Measurements from ENCODE around the gene MTNR1A.

- TF ChIP-seq SP1 (IDR thresholded peaks at IDR 0.05) (no peak), FOXA1 (IDR thresholded peaks at IDR 0.05) (no peak), ELF4 (IDR thresholded peaks at IDR 0.05) (no peak), FOXM1 (IDR thresholded peaks at IDR 0.05; ENCODE audit: borderline replicate concordance) (no peak), BHLHE40 (IDR thresholded peaks at IDR 0.05; ENCODE audit: borderline replicate concordance) (no peak), HDGF (IDR thresholded peaks at IDR 0.05; ENCODE audit: borderline replicate concordance) (no peak), TARDBP (IDR thresholded peaks at IDR 0.05) (no peak), L3MBTL2 (conservative IDR thresholded peaks at IDR 0.05) (no peak), FOXK2 (IDR thresholded peaks at IDR 0.05) (no peak), ARNT (IDR thresholded peaks at IDR 0.05) (no peak), LEF1 (IDR thresholded peaks at IDR 0.05; ENCODE audit: borderline replicate concordance) (no peak), SUZ12 (IDR thresholded peaks at IDR 0.05) (no peak), NFRKB (IDR thresholded peaks at IDR 0.05) (no peak)
Measured at GRCh38 chr4:186499467-186499866, 55.9 kb downstream of the MTNR1A start.

Measured in HEK293T (cell line).